K562 (cell line): ENCODE data around the gene MYO5C. TPM values are rescaled to one million over a fixed set of nuclear protein-coding genes. Genes with fewer than 3 reads are reported as not detected.
A peak's percentile ranks its signal among the peaks of the same experiment; 100 is the strongest.

Source experiments
- ATAC-seq: fragments of 200-7000 bp; cut with Tn5 transposase; 3 replicates; pipeline ENCODE4 v1.9.1; 2020; ENCODE audit warnings: moderate library complexity
- BruUV-seq: library from RNA; stranded (reverse); fragments of 400-500 nt; replicated peaks from 2 replicates; lab custom pipeline; 2021; lab: Mats Ljungman, UMichigan
- CTCF ChIA-PET: fragments of 300-600 bp; formaldehyde crosslinking; extraction: SDS; loops from one replicate; lab custom pipeline; 2021; ENCODE audit warnings: low intra/inter-chr PET ratio; lab: Yijun Ruan, JAX
- POLR2A ChIA-PET: fragments of 300-600, 350-650 bp; sonication (Branson Sonifier 250); formaldehyde crosslinking; extraction: SDS; loops from one replicate; lab custom pipeline; 2021; ENCODE audit warnings: antibody characterized with exemption, inconsistent platforms; lab: Yijun Ruan, JAX
- DNase-seq, 4 experiments: peaks; one replicate each; pipeline versions ENCODE4 v3.0.0 to v3.0.0-alpha.2; 2011 to 2018; ENCODE audit warnings: low spot score in 3 of 4, mixed read lengths in 3 of 4; ENCODE audit errors: extremely low read depth in 1 of 4
- FAIRE-seq: peaks from 2 replicates; lab custom pipeline; 2011; peaks lifted over from hg19 to GRCh38; lab: Jason Lieb, UNC
- H2AFZ ChIP-seq: 2 replicates; pipeline ENCODE4 v1.6.0; 2011; ENCODE audit warnings: low read depth, low read length, control low read depth, inconsistent platforms
- H3K27ac ChIP-seq: fragments of 200-600 bp; 3 replicates; pipeline ENCODE4 v1.8.0; 2011; ENCODE audit warnings: low read depth, mild to moderate bottlenecking, control low read depth, inconsistent platforms, low read length, moderate library complexity, mixed read lengths; ENCODE audit errors: extremely low read depth
- H3K27me3 ChIP-seq, 2 experiments: fragments of 300-600 bp in 1 of 2; 2 replicates in 1 of 2; 3 replicates in 1 of 2; pipeline versions ENCODE4 v1.6.0 to v1.8.0; 2011; ENCODE audit warnings: inconsistent platforms in 2 of 2, low read length in 2 of 2, mild to moderate bottlenecking in 1 of 2, mixed read lengths in 1 of 2, moderate library complexity in 1 of 2; ENCODE audit not compliant: control insufficient read depth in 2 of 2, insufficient read depth in 2 of 2
- H3K36me3 ChIP-seq: fragments of 300-600 bp; 3 replicates; pipeline ENCODE4 v1.8.0; 2011; ENCODE audit warnings: mild to moderate bottlenecking, low read length, inconsistent platforms; ENCODE audit not compliant: control insufficient read depth, insufficient read depth
- H3K4me1 ChIP-seq, 2 experiments: fragments of 200-600 bp in 1 of 2; replicated peaks in 1 of 2; 2 replicates in 1 of 2; 3 replicates in 1 of 2; pipeline versions ENCODE4 v1.5.1 to v1.8.0; 2011; ENCODE audit warnings: inconsistent platforms in 2 of 2, low read length in 2 of 2, mild to moderate bottlenecking in 1 of 2, mixed read lengths in 1 of 2, moderate library complexity in 1 of 2; ENCODE audit not compliant: control insufficient read depth in 2 of 2, insufficient read depth in 2 of 2
- H3K4me2 ChIP-seq: 2 replicates; pipeline ENCODE4 v1.6.1; 2011; ENCODE audit warnings: low read length, control low read depth, inconsistent platforms, mixed read lengths; ENCODE audit not compliant: insufficient read depth
- H3K4me3 ChIP-seq: fragments of 200-600 bp; sonication (generic), shearing (Covaris generic); 2 replicates; pipeline ENCODE4 v1.5.1; 2016; ENCODE audit warnings: control low read depth, inconsistent platforms
- H3K79me2 ChIP-seq: fragments of 200-600 bp; 3 replicates; pipeline ENCODE4 v1.8.0; 2011; ENCODE audit warnings: low read length, inconsistent platforms; ENCODE audit not compliant: control insufficient read depth, insufficient read depth
- H3K9ac ChIP-seq, 2 experiments: 2 replicates each; pipeline versions ENCODE4 v1.6.0 to v1.6.1; 2011; ENCODE audit warnings: low read depth in 2 of 2, low read length in 2 of 2, control low read depth in 1 of 2, inconsistent platforms in 1 of 2, mild to moderate bottlenecking in 1 of 2, mixed read lengths in 1 of 2; ENCODE audit not compliant: insufficient read depth in 1 of 2
- H3K9me1 ChIP-seq: one replicate; pipeline ENCODE4 v1.6.0; 2011; ENCODE audit warnings: inconsistent platforms, mild to moderate bottlenecking, low read length, moderate library complexity; ENCODE audit not compliant: control insufficient read depth, insufficient read depth
- H3K9me3 ChIP-seq: replicated peaks from 2 replicates; pipeline ENCODE4 v1.5.1; 2011; ENCODE audit warnings: low read depth, low read length, inconsistent platforms; ENCODE audit not compliant: control insufficient read depth, insufficient read depth
- H4K20me1 ChIP-seq: replicated peaks from 2 replicates; pipeline ENCODE4 v1.6.1; 2011; ENCODE audit warnings: low read length, inconsistent platforms, mixed read lengths; ENCODE audit not compliant: control insufficient read depth, insufficient read depth
- ATF1 ChIP-seq, 2 experiments: fragments of 450-650 bp in 1 of 2; IDR thresholded peaks; 2 replicates each; pipeline ENCODE4 v1.6.1; 2016; ENCODE audit warnings: missing compliant biosample characterization in 1 of 2, missing genetic modification characterization in 1 of 2
- CHD2 ChIP-seq: IDR thresholded peaks from 2 replicates; pipeline ENCODE4 v1.6.1; 2011; ENCODE audit warnings: low read depth, low read length
- CTBP1 ChIP-seq: fragments of 450-650 bp; IDR thresholded peaks from 2 replicates; pipeline ENCODE4 v1.6.1; 2016; ENCODE audit warnings: borderline replicate concordance
- MEIS2 ChIP-seq: fragments of 450-650 bp; IDR thresholded peaks from 2 replicates; pipeline ENCODE4 v1.6.1; 2014; ENCODE audit warnings: mild to moderate bottlenecking; ENCODE audit not compliant: partially characterized antibody
- NR2F6 ChIP-seq: fragments of 450-650 bp; formaldehyde crosslinking; IDR thresholded peaks from 2 replicates; pipeline ENCODE4 v1.4.0; 2020; ENCODE audit warnings: mild to moderate bottlenecking
- OTX1 ChIP-seq: fragments of 450-650 bp; formaldehyde crosslinking; IDR thresholded peaks from 2 replicates; pipeline ENCODE4 v1.4.0; 2022; ENCODE audit warnings: mild to moderate bottlenecking
- REST ChIP-seq, 2 experiments: fragments of 450-650 bp; formaldehyde crosslinking in 1 of 2; IDR thresholded peaks; 2 replicates each; pipeline versions ENCODE4 v1.4.0 to v1.6.1; 2014 to 2020; ENCODE audit warnings: mild to moderate bottlenecking in 2 of 2, borderline replicate concordance in 1 of 2, low read depth in 1 of 2
- SIN3B ChIP-seq: fragments of 450-650 bp; IDR thresholded peaks from 2 replicates; pipeline ENCODE4 v1.6.1; 2017; ENCODE audit warnings: low read depth, mild to moderate bottlenecking, moderate library complexity
- SPI1 ChIP-seq: IDR thresholded peaks from 2 replicates; pipeline ENCODE4 v1.6.1; 2011; ENCODE audit warnings: low read depth, low read length, control low read depth, borderline replicate concordance
- ZNF395 ChIP-seq: fragments of 200-800 bp; sonication (Bioruptor generic); IDR thresholded peaks from 2 replicates; pipeline ENCODE4 v1.6.1; 2017; ENCODE audit warnings: missing genetic modification characterization, missing compliant biosample characterization
- ZNF764 ChIP-seq: fragments of 250-450 bp; sonication (Bioruptor Pico); IDR thresholded peaks from 2 replicates; pipeline ENCODE4 v1.4.0; 2020; ENCODE audit warnings: low read depth, mild to moderate bottlenecking, moderate library complexity
- WGBS: fragments of 100-300 bp; shearing (Covaris generic); methylation state at CpG from one replicate; pipeline ENCODE4 v1.1.6; 2016; ENCODE audit warnings: low coverage, mixed read lengths; ENCODE audit not compliant: insufficient coverage; ENCODE audit errors: missing lambda C conversion rate; 5-methylcytosine and 5-hydroxymethylcytosine counted together
- in situ Hi-C: fragments of 300-500 bp; cut with MboI; formaldehyde crosslinking; loops from 4 replicates; pipeline ENCODE4 v1.15.0; 2018; ENCODE audit warnings: inconsistent platforms, mixed read lengths
- intact Hi-C: fragments of 100-400 bp; cut with micrococcal nuclease; formaldehyde crosslinking; loops from 2 replicates; pipeline ENCODE4 v1.14.2; 2022
- polyA plus RNA-seq, 8 experiments: library from polyadenylated mRNA; depleted of rRNA in 4 of 8; stranded (reverse) in 5 of 8; unstranded in 3 of 8; fragments of >200 nt; fragmentation: Nextera tagmentation in 2 of 8; fragmentation: Illumina TruSeq in 1 of 8; extraction: Ambion mirVana in 2 of 8; extraction: Trizol in 1 of 8; gene quantifications; 2 replicates each; pipeline versions ENCODE4 v1.2.1 to v1.2.3, GENCODE V29; 2011 to 2014; ENCODE audit warnings: inconsistent platforms in 1 of 8, missing spikeins in 1 of 8
- total RNA-seq, 7 experiments: library from RNA; depleted of rRNA in 6 of 7; stranded (reverse); fragments of >200 nt in 6 of 7; fragmentation: Illumina TruSeq in 2 of 7; extraction: Trizol in 2 of 7; gene quantifications; 2 replicates each; pipeline versions ENCODE4 v1.2.1 to v1.2.3, GENCODE V29; 2011 to 2021; ENCODE audit warnings: low replicate concordance in 1 of 7

Gene MYO5C
- total and polyA plus RNA-seq, 9 of the 15 experiments (the other 6 are each of a cell fraction or from before 2014, with no cell fraction given), result 0.01 to 0.24 TPM; not detected in 7

- TF ChIP-seq ZNF395 (no peak), CHD2 (no peak), CTBP1 (peak; percentile 51; the same call in 1 of the 2 replicates), NR2F6 (CRISPR knock-in tag) (no peak), ATF1 (CRISPR knock-in tag; IDR thresholded peaks at IDR 0.05) (no peak), ATF1 (tag; IDR thresholded peaks at IDR 0.05) (peak; percentile 48)
Measured at GRCh38 chr15:52228921-52229320, 66.7 kb downstream of the MYO5C start (continued).

GRCh38 chr15:52227456-52227855, 68.1 kb downstream of the MYO5C start:
- H3K36me3 ChIP-seq, result no peaks in the 10 kb centered on the region
- FAIRE-seq, result peak; percentile 91
- ChIA-PET POLR2A (interaction anchor here (0.7 to 1.2 kb wide), 6 partner anchors 10 to 256 kb away, joined by 3 to 7 read pairs (median 4); partner anchors contain the start of gene LEO1), CTCF (interaction anchor here (1.4 kb wide), 2 partner anchors 245 to 508 kb away, joined by 3 to 4 read pairs; no protein-coding TSS in a partner anchor)
- DNase-seq, result peak; percentile 63 to 79 (median 68)
- no peaks in the 10 kb centered on the region for H3K9me3 ChIP-seq
- H3K4me1 ChIP-seq, result no peaks in the 10 kb centered on the region; a peak in 2 of 5 replicates
- BruUV-seq, result no TSS peak
- no peak overlapping the region for H3K27ac ChIP-seq
- H3K27me3 ChIP-seq, result peaks cover 14 to 30% of the 10 kb centered on the region in 2 experiments; a peak in 4 of 5 replicates
- no peak overlapping the region for H3K4me2 ChIP-seq
- H3K4me3 ChIP-seq, result no peak overlapping the region
- H4K20me1 ChIP-seq, result no peaks in the 10 kb centered on the region
- H2AFZ ChIP-seq, result no peak overlapping the region
- intact Hi-C loops, result loop anchor here (1.0 to 5.0 kb wide), 3 partner anchors 44 to 445 kb away; no protein-coding TSS in a partner anchor
- in situ Hi-C loops, result no loop called here
- 20% methylated on average over 5 of the region's 5 CpGs for WGBS
- H3K79me2 ChIP-seq, result no peaks in the 10 kb centered on the region
- peak; percentile 98 for ATAC-seq
- no peaks in the 10 kb centered on the region for H3K9me1 ChIP-seq
- no peak overlapping the region for H3K9ac ChIP-seq
- TF ChIP-seq OTX1 (CRISPR knock-in tag), result no peak
- TF ChIP-seq REST (IDR thresholded peaks at IDR 0.05; ENCODE audit: borderline replicate concordance), result peak; percentile 38; the same call in 1 of the 2 replicates
- no peak for TF ChIP-seq REST (CRISPR knock-in tag; IDR thresholded peaks at IDR 0.05; ENCODE audit: low read depth)
- TF ChIP-seq SPI1, result peak; percentile 89
- TF ChIP-seq SIN3B, result no peak
- peak; percentile 56 for TF ChIP-seq MEIS2
- TF ChIP-seq ZNF764, result peak; percentile 95
